Measurements from ENCODE around the gene KCNQ1.

Gene KCNQ1

DNA sequence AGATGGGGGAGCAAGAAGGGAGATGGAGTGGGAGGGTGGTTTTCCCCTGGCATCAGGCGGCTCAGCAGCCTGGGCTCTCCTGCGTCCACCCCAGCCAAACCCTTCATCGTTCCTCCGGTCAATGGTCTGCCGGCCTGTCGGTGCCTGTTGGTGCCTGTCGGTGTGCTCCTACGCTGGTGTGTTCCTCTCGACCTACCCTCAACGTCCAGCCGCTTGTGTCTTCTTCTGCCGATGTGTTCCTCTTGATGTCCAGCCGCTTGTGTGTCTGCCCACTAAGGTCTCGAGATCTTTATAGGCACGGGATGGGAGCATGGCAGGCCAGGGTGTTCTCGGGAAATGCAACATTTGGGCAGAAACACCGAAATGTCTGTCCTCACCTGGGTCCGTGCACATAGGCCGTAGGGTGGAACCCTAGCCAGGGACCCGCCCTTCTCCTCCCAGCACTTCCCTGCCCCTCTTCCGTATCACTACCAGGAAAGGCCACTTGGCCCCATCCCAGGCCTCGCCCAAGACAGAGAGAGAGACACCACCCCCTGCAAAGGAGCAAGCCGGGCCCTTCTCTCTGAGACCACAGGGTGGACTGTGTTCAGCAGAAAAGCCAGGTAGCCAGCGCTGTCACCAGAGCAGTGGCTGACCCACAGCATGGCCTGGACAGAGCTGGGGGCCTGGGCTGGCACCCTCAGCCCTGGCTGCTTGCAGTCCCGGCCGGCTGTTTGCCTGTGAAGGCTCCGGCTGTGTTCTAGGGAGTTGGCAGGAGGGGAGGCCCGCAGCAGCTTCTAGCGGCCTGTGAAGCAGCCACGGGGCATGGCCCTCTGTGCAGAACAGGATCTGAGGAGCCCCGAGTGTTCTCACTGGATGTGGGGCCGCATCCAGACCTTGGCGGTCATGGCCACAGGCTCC is 316.6 kb downstream of the KCNQ1 start:
- DNase-seq (ENCODE audit: low read depth in 2 of 2), result no peak

GRCh38 chr11:2762031-2762380 is 317.2 kb downstream of the KCNQ1 start:
- no peak for DNase-seq (ENCODE audit: low read depth in 2 of 2)

DNA sequence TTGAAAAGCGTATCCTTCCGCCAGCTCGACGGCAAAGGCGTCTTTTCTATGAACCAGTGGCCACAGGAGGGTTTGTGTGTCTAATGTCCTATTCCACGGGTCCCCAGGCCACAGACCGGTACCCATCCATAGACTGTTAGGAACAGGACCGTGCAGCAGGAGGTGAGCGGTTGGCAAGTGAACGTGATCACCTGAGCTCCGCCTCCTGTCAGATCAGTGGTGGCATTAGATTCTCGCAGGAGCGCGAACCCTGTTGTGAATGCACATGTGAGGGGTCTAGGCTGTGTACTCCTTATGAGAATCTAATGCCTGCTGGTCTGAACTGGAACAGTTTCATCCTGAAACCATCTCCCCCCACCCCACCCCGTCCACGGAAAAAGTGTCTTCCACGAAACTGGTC is 317.6 kb downstream of the KCNQ1 start:
- DNase-seq (ENCODE audit: low read depth in 2 of 2), result no peak

DNA sequence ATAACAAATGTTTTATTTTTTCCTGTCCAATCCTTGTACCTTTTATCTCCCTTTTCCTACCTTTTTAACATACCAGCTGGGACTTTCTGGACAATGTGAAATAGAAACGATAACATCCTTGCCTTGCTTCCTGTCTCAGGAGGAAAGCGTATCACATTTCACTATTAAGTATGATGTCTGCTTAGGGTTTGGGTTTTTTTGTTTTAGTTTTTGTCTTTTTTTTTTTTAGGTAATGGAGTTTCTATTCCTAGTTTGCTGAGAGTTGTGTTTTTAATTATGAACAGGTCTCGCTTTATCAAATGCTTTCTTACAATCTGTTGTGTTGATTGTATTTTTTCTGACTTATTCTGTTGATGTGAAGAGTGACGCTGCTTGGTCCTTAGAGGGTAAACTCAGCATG is 319.2 kb downstream of the KCNQ1 start:
- no peak for DNase-seq (ENCODE audit: low read depth in 2 of 2)

- no peak for DNase-seq (ENCODE audit: low read depth in 2 of 2)
Measured at GRCh38 chr11:2765491-2765890, 320.7 kb downstream of the KCNQ1 start.

DNA sequence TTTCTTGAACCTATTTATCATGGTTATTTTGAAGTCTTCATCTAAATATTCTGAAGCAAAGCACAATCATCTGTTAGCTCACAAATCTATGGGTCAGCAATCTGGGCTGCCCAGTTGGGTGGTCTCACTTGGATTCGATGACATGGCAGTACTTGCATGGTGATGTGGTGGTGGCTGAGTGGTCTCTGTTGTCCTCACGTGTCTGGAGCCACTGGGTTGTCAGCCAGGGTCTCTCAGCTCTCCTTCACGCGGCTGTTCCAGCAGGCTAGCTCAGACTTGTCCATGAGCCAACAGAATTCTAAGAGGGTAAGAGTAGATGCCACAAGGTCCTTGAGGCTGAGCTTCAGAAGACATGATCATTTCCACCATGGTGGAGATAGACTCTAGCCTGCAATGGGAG is 321.4 kb downstream of the KCNQ1 start:
- no peak for DNase-seq (ENCODE audit: low read depth in 2 of 2)

DNA sequence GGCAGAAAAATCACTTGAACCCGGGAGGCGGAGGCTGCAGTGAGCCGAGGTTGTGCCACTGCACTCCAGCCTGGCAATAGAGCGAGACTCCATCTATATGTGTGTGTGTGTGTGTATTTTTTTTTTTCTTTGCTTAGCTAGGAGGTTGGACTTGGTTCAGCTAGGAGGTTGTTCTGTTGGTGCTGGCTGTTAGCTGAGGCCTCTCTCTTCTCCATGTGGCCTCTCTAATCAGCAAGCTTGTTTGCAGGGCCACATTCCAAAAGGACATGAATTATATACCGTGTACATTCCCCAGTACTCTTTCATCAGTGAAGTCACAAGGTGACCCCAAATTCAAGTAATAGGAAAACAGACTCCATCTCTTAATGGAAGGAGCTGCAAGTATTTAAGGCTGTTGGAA is 322.3 kb downstream of the KCNQ1 start:
- DNase-seq (ENCODE audit: low read depth in 2 of 2), result no peak

DNA sequence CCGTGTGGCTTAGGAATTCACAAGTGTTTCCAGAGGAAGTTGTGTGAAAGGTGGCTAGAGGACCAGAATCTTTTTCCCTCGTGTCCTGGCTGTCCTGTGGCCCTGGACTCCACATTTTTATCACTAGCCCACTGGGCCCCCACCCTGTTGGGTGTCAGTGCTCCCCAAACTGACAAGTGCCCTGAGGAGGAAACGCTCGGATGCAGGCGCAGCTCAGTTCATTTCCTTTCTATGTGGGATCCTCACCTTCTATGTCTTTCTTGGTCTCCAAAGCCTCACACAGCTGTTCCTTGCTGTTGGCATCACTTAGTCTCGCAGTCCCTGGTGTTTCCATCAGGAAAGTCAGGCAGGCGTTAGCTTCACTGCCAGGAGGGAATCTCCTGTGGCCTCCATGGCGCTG is 323.0 kb downstream of the KCNQ1 start:
- no peak for DNase-seq (ENCODE audit: low read depth in 2 of 2)

DNA sequence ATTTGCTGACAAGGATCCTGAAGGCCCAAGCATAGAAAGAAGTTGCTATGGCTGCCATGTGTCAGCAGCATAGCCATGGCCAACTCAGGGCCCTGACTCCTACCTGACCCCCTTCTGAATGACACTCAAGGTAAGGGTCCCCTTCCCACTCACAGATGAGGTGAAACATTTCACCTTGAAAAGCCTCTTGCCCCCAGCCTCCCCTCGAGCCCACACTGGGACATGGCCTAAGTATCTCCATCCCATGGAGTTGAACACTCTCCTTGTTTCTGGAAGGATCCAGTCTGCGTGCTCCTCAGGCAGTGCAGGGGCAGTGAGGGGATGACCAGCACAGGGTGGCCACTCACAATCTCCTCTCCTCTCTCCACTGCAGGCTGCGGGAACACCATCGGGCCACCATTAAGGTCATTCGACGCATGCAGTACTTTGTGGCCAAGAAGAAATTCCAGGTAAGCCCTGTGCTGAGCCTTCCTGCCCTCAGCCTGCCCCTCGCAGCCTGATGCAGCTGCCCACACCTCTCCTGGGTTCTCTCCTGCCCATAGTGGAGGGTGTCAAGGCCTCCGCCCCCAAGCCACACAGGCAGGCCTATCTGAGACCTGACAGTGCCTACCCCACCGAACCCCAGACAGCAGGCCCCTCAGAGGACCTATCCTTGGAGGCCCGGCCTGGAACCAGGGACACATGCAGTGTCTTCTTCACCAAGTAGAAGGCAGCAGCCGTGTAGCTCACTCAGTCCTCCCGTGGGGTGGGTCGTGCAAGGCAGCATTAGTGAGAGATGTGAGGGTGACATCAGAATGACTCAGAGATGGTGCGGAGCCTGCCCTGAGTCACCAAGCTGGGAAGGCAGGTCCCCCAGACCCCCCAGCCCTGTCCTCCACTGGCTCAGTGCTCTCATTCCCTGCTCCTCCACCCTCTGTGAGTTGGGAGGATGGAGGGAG is 323.9 kb downstream of the KCNQ1 start:
- DNase-seq (ENCODE audit: low read depth in 2 of 2), result no peak

DNA sequence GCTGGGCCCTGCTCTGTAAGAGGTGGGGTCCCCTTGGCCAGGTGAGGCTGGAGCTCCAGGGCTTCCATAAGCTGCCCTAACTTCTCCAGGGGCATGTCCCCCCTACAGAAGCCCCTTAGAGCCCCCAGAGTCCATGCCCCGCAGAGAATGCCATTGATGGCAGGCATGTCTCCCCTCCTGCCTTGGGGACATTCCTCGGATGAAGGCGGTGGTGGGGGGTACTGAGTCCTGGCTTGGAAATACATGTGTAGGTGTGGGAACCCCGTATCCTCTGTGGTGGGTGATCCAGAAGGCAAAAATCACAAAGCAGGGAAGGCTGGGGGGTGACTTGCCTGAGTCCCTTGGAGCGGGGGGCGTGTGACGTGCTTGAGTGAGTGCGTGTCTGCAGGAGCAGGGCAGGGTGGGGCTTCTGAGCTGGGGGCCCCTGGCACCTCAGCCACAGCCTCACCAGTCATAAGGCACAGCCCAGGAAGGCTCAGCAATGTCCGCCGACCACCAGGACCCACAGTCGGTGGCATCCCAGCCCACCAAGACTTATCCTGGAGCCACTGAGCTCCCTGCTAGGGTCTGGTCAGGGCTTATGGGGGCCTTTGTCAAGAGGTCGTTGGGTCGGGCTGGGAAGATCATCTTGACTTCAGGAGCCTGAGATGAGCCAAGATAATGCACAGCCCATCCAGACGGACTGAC is 324.7 kb downstream of the KCNQ1 start:
- DNase-seq (ENCODE audit: low read depth in 2 of 2), result no peak

DNA sequence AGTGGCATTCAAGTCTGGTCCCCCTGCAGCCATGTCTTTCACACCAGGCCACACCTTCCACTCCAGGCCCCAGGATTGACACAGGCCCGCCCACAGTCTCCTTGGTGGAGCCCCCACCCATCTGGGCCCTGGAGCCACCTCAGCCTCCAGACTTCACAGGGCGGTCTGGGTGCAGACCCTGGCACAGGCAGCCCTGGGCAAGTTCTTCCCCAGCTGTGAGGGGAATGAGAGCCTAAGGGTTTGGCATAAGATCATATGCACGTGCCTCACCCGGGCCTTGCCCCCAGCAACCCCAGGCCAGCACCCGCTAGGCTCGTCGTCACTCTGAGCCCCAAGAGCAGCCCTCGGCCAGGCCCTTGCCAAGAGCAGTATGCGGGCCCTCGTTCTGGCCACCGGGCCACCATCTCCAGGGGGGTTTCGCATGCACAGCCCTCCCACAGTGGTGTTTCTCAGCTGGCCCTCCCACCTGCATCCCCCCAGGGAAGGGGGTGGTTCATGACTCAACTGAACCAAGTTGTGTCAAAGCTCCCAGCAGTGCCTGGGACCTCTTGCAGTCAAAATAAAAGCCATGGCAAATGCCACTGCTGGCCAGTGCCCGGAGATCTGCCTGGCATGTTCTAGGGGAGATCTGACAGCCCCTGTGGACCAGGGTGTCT is 325.4 kb downstream of the KCNQ1 start:
- DNase-seq (ENCODE audit: low read depth in 2 of 2), result no peak

DNA sequence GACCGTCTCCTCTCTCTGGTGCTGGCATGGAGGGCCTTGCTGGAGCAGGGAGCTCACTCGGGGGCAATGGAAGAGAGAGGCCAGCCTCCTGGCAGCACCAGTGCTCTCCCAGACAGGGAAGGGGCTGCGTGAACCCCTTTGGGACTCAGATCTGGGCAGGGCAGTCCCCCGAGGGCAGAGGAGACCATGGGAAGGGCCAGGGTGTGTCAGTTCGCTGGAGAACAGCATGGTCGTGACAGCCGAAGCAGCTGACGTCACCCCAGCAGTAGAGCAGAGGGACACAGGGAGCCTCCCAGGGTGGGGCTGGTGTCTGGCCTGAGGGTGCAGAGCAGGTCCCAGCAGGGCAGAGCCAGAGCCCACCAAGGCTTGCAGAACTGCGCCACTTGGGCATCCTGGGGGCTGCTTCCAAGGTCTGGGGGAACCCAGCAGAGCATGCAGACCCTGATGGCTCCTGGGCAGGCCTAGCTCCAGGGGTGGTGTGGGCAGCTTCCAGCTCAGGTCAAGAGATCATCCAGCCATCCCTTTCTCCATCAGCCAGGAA is 326.0 kb downstream of the KCNQ1 start:
- DNase-seq (ENCODE audit: low read depth in 2 of 2), result no peak

DNA sequence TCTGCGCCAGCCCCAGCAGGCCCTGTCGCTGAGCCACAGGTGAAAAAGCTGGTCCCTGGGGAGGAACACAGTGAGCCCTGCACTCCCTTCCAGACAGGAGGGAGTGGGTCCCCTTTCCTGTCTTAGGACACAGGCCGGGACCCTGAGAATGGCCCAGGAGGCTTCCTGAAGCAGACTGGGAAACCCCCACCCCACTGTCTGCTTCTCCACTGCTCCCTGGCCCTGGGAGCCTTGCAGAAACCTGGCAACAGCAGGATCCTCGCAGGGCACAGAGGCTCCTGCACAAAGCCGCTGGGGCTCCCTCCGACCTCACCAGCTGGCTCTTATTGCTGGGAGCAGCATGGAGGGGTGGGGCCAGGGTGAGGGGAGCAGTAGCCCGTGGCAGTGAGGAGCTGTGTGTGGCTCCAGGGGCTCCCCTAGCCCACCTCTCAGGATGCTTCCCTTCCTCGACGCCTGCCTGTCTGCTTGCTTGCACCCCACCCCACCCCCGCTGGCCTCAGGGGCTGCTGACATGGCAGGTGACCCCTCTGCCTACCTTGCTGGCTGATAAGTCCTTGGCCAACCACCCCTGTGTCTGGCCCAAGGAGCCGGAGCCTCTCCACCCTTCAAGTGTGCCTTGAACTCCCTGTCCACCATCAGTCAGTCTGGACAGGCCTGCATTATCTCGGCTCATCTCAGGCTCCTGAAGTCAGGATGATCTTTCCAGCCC is 327.1 kb downstream of the KCNQ1 start:
- no peak for DNase-seq (ENCODE audit: low read depth in 2 of 2)

GRCh38 chr11:2772544-2773031 is 327.8 kb downstream of the KCNQ1 start:
- peak in 1 of 2 donors; percentile 13 for DNase-seq (ENCODE audit: low read depth in 2 of 2)

DNA sequence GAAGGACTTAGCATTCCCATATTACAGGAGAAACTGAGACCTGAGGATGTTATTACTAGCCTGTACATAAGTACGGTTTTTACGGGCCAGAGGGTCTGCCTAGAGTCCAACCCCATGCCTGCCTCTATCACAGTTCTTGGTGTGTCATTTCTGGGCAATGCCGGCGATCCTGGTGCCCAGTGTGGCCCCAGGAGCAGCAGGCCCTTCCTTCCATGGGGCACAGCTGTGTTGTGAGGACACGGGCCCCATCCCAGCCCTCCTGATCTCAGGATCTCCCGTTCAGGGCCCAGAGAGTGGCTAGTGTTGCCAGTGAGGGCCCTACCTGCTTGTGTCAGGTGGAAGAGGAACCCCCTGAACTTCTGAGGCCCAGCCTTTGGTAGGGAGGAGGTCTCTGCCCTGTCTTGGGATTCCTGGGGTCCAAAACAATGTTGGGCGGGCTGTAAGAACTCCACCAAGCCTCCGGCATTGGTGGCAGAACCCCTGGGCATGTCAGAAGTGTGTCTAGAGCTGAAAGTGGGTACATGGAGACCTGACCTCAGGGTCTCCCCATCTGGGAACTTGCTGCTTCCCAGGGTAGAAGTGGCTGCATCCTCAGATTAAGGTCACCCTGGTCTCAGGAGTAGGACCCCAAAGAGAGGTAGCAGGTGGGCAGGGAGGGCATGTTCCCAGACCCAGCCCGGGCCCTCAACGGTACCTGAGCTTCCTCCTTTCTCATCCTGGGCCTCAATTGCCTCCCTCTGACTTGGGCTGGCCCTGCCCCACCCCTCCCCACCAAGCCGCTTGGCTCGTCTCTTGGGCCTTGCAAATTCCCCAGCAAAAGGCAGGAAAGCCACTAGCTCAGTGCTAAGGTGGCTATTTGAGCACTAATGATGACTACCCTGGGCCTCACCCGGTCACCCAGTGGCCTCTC is 329.6 kb downstream of the KCNQ1 start:
- DNase-seq (ENCODE audit: low read depth in 2 of 2), result no peak

DNA sequence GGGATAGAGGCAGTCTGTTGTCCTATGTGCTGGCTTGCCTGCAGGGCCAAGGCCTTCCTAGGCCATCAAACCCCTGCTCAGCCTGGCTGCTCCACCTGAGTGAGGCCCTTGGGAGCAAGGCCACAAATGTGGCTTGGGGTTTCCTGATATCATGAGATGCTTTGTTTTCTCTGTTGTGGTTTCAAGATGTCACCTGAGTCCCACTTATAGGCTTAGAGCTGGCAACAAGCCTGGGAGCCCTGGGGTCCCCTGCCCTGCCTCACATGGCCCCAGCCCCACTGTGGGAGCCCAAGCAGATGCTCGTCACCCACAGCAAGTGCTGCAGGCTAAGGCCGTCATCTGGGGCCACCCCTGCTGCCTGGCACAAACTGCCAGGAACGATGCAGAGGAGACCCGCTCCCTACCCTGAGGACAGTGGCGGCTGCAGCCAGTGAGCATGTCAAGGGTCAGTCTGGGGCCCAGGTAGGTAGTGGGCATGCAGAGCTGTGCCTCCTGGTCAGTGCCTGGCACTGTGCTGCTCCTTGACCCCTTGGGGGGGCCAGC is 330.3 kb downstream of the KCNQ1 start:
- DNase-seq (ENCODE audit: low read depth in 2 of 2), result no peak

DNA sequence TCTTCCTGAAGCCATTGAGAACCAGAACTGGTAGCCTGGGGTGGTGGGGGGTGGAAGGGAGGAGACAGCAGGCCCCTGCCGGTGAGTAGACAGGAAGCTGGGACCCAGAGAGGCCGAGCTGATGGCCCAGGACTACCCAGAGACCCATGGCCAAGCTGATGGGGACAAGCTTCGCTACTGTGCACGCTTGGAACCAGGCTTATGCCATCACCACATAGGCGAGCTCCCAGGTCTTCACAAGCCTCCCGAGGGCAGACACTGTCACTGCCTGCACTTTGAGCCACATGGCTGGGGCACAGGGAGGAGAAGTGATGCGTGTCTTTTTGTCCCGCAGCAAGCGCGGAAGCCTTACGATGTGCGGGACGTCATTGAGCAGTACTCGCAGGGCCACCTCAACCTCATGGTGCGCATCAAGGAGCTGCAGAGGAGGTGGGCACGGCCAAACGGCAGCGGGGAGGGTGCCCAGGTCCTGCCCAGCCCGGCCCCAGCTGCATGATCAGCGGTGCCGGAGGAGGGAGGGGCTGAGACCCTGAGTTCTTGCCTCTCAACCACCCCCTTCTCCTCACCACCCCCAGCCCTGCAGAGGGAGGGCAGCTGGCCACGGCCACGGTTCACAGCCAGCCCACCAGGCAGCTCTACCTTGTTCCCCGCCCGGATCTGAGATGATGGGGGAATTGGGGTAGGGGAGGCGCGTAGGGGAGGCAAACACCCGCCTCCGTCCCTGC is 331.0 kb downstream of the KCNQ1 start:
- DNase-seq (ENCODE audit: low read depth in 2 of 2), result no peak

DNA sequence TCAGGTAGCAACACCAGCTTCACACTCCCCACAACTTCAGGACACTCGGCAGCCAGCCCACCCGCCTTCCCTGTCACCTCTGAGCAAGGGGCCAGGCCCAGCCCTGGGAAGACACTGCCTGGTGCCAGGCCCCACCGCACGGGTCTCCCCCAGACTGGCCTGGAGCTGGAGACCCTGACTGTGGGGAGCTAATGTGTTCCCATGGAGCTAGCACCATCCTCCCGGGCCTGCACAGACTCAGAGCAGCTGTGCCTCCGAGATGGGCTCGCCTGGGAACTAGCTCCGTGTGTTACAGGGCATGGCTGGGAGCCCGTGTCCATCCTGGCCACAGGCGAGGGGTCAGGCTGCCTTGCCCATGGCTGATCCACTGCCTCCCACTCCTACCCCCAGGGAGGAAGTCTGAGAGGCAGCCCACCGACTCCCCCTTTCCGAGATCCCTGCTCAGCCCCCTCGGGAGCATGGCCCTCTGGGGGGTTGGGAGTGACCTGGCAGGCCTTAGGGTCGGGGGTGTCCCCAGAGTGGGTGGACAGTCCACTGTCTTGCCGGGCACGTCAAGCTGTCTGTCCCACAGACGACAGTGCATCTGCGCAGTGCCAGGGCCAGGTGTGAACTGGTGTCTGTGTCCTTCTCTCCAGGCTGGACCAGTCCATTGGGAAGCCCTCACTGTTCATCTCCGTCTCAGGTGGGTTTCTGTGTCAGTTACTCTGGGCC is 331.7 kb downstream of the KCNQ1 start:
- no peak for DNase-seq (ENCODE audit: low read depth in 2 of 2)

Measured in activated CD4-positive, alpha-beta T cell treated with anti-CD3 and anti-CD28 coated beads for 24 hours (primary cell).